ENCODE measurements around the gene ZFAND4. TPM values are rescaled to one million over a fixed set of nuclear protein-coding genes. Genes with fewer than 3 reads are reported as not detected.
"Not testable (repeated sequence)": the region's sequence is repeated elsewhere in the genome, so short reads cannot be mapped to it uniquely, and the experiment has no call there.

ZFAND4 gene
- total and polyA plus RNA-seq, 2 donors (not counting 3 experiments of a cell fraction or from before 2014, with no cell fraction given), result 1.5 to 7.8 TPM

- DNase-seq (ENCODE audit: low read depth, low spot score); H3K9ac ChIP-seq (replicated peaks; ENCODE audit: extremely low read depth, insufficient read depth, low read length); H3K4me1 ChIP-seq (ENCODE audit: control insufficient read depth, extremely low read depth, insufficient read depth, low read length); H3K9me3 ChIP-seq (replicated peaks; ENCODE audit: control insufficient read depth, insufficient read depth, low read length); H2AFZ ChIP-seq (ENCODE audit: low read depth, low read length); dilution Hi-C loops (cut with MboI; ENCODE audit: extremely low pct_ligation_motif_present, low sequenced_read_pairs); POLR2A ChIA-PET; H3K4me2 ChIP-seq (ENCODE audit: insufficient read depth, low read length); CTCF ChIA-PET; H4K20me1 ChIP-seq (replicated peaks; ENCODE audit: control insufficient read depth, extremely low read depth, insufficient read depth, low read length); FAIRE-seq; H3K27me3 ChIP-seq (ENCODE audit: control insufficient read depth in 2 of 2, insufficient read depth in 2 of 2, low read length in 2 of 2); H3K4me3 ChIP-seq (replicated peaks in 1 of 3; ENCODE audit: insufficient read depth in 1 of 3, low read depth in 1 of 3, low read length in 3 of 3); H3K27ac ChIP-seq (ENCODE audit: insufficient read depth, low read depth, low read length); H3K9me1 ChIP-seq (replicated peaks; ENCODE audit: control insufficient read depth, extremely low read depth, insufficient read depth, low read length); intact Hi-C loops (cut with micrococcal nuclease); BruUV-seq (replicated peaks); H3K79me2 ChIP-seq (ENCODE audit: control insufficient read depth, insufficient read depth, low read length); H3K36me3 ChIP-seq (ENCODE audit: control insufficient read depth in 2 of 2, extremely low read depth in 1 of 2, insufficient read depth in 2 of 2, low read length in 2 of 2): not testable (repeated sequence)
Measured at GRCh38 chr10:45678467-45678866, 5.9 kb upstream of the ZFAND4 start.

GRCh38 chr10:45675388-45675787, 2.8 kb upstream of the ZFAND4 start:
- DNase-seq (ENCODE audit: low read depth, low spot score), result no peak
- Histone ChIP-seq H3K9ac (replicated peaks; ENCODE audit: extremely low read depth, insufficient read depth, low read length) (no peak overlapping the region), H3K27ac (ENCODE audit: insufficient read depth, low read depth, low read length) (no peak overlapping the region), H3K27me3 (ENCODE audit: control insufficient read depth in 2 of 2, insufficient read depth in 2 of 2, low read length in 2 of 2) (no peaks in the 10 kb centered on the region), H3K9me3 (replicated peaks; ENCODE audit: control insufficient read depth, insufficient read depth, low read length) (no peaks in the 10 kb centered on the region), H2AFZ (ENCODE audit: low read depth, low read length) (no peak overlapping the region), H4K20me1 (replicated peaks; ENCODE audit: control insufficient read depth, extremely low read depth, insufficient read depth, low read length) (no peaks in the 10 kb centered on the region), H3K79me2 (ENCODE audit: control insufficient read depth, insufficient read depth, low read length) (no peaks in the 10 kb centered on the region), H3K4me1 (ENCODE audit: control insufficient read depth, extremely low read depth, insufficient read depth, low read length) (peaks cover 6% of the 10 kb centered on the region), H3K9me1 (replicated peaks; ENCODE audit: control insufficient read depth, extremely low read depth, insufficient read depth, low read length) (no peaks in the 10 kb centered on the region), H3K36me3 (ENCODE audit: control insufficient read depth in 2 of 2, extremely low read depth in 1 of 2, insufficient read depth in 2 of 2, low read length in 2 of 2) (no peaks in the 10 kb centered on the region), H3K4me2 (ENCODE audit: insufficient read depth, low read length) (no peak overlapping the region), H3K4me3 (replicated peaks in 1 of 3; ENCODE audit: insufficient read depth in 1 of 3, low read depth in 1 of 3, low read length in 3 of 3) (no peak overlapping the region)
- no TSS peak for BruUV-seq (replicated peaks)
- ChIA-PET CTCF (interaction anchor here (1.6 kb wide), 1 partner anchor 210 kb away, joined by 7 read pairs; no protein-coding TSS in a partner anchor), POLR2A (no interaction called here)
- TF ChIP-seq MYC (IDR thresholded peaks at IDR 0.05; ENCODE audit: low read depth, low read length) (no peak), FOS (IDR thresholded peaks at IDR 0.05; ENCODE audit: borderline replicate concordance, insufficient read depth, low read length) (no peak), EZH2 (IDR thresholded peaks at IDR 0.05; ENCODE audit: borderline replicate concordance, low read depth, low read length, severe bottlenecking) (no peak), MAX (IDR thresholded peaks at IDR 0.05; ENCODE audit: insufficient read depth, insufficient read length) (no peak), POLR2A (IDR thresholded peaks at IDR 0.05; ENCODE audit: low read depth, low read length) (no peak), POLR2AphosphoS5 (IDR thresholded peaks at IDR 0.05; ENCODE audit: insufficient read depth, low read depth, low read length) (no peak), JUN (IDR thresholded peaks at IDR 0.05; ENCODE audit: borderline replicate concordance, insufficient read depth, insufficient read length, low read depth) (no peak), GATA2 (IDR thresholded peaks at IDR 0.05; ENCODE audit: insufficient read depth, insufficient read length, low read depth, low read length) (no peak), CTCF (IDR thresholded peaks at IDR 0.05; ENCODE audit: extremely low read depth in 1 of 2, insufficient read depth in 1 of 2, low read depth in 1 of 2, low read length in 2 of 2) (no peak)
- dilution Hi-C loops (cut with MboI; ENCODE audit: extremely low pct_ligation_motif_present, low sequenced_read_pairs) (no loop called here), intact Hi-C loops (cut with micrococcal nuclease) (no loop called here)
- no peak for FAIRE-seq
